HEK293 (cell line): ENCODE data around the gene ITIH2.

Experiments
- CTCF ChIA-PET: fragments of 350-600 bp; formaldehyde crosslinking; extraction: SDS; loops from one replicate; lab custom pipeline; 2021; ENCODE audit warnings: antibody characterized with exemption; lab: Yijun Ruan, JAX
- POLR2A ChIA-PET: fragments of 300-600 bp; formaldehyde crosslinking; extraction: SDS; loops from one replicate; lab custom pipeline; 2020; ENCODE audit warnings: antibody characterized with exemption, inconsistent platforms; lab: Yijun Ruan, JAX
- H3K27ac ChIP-seq: fragments of 200-500 bp; sonication (Bioruptor generic); 2 replicates; pipeline ENCODE4 v1.5.1; 2014; ENCODE audit warnings: low read depth, low read length, control low read depth, inconsistent platforms; ENCODE audit errors: extremely low read depth
- H3K36me3 ChIP-seq, 2 experiments: fragments of 200-500 bp in 1 of 2; sonication (Bioruptor generic) in 1 of 2; 1 replicate in 1 of 2; 2 replicates in 1 of 2; pipeline ENCODE4 v1.5.1; 2014 to 2017; ENCODE audit warnings: inconsistent platforms in 2 of 2, low read length in 2 of 2; ENCODE audit not compliant: control insufficient read depth in 2 of 2, insufficient read depth in 1 of 2
- H3K4me1 ChIP-seq: fragments of 200-500 bp; sonication (Bioruptor generic); 2 replicates; pipeline ENCODE4 v1.5.1; 2014; ENCODE audit warnings: mild to moderate bottlenecking, low read length, inconsistent platforms; ENCODE audit not compliant: control insufficient read depth, insufficient read depth
- H3K4me3 ChIP-seq: 2 replicates; pipeline ENCODE4 v1.5.1; 2011; ENCODE audit warnings: low read depth, mild to moderate bottlenecking, control low read depth, low read length, moderate library complexity
- H3K9me3 ChIP-seq: fragments of 200-500 bp; sonication (Bioruptor generic); 2 replicates; pipeline ENCODE4 v1.5.1; 2014; ENCODE audit warnings: low read depth, low read length, inconsistent platforms; ENCODE audit not compliant: control insufficient read depth, insufficient read depth
- BCL6B ChIP-seq: fragments of 450-650 bp; formaldehyde crosslinking; IDR thresholded peaks from 2 replicates; pipeline ENCODE4 v1.5.1; 2017; ENCODE audit warnings: missing biosample characterization, missing genetic modification characterization
- CTCF ChIP-seq: fragments of 450-650 bp; formaldehyde crosslinking; IDR thresholded peaks from 2 replicates; pipeline ENCODE4 v1.5.1; 2016; ENCODE audit warnings: missing biosample characterization, missing genetic modification characterization
- EGR2 ChIP-seq: fragments of 450-650 bp; formaldehyde crosslinking; IDR thresholded peaks from 2 replicates; pipeline ENCODE4 v1.5.1; 2016; ENCODE audit warnings: low read depth, missing biosample characterization, missing genetic modification characterization
- PRDM10 ChIP-seq: fragments of 450-650 bp; formaldehyde crosslinking; IDR thresholded peaks from 2 replicates; pipeline ENCODE4 v1.5.1; 2016; ENCODE audit warnings: missing biosample characterization, missing genetic modification characterization
- SP3 ChIP-seq: fragments of 450-650 bp; formaldehyde crosslinking; IDR thresholded peaks from 2 replicates; pipeline ENCODE4 v1.5.1; 2016; ENCODE audit warnings: missing biosample characterization, missing genetic modification characterization
- WT1 ChIP-seq: fragments of 450-650 bp; formaldehyde crosslinking; IDR thresholded peaks from 2 replicates; pipeline ENCODE4 v1.5.1; 2016; ENCODE audit warnings: missing biosample characterization, missing genetic modification characterization
- ZBTB17 ChIP-seq: fragments of 450-650 bp; formaldehyde crosslinking; IDR thresholded peaks from 2 replicates; pipeline ENCODE4 v1.5.1; 2016; ENCODE audit warnings: missing biosample characterization, missing genetic modification characterization
- ZNF133 ChIP-seq: fragments of 450-650 bp; formaldehyde crosslinking; IDR thresholded peaks from 2 replicates; pipeline ENCODE4 v1.5.1; 2016; ENCODE audit warnings: missing biosample characterization, missing genetic modification characterization
- ZNF157 ChIP-seq: fragments of 450-650 bp; formaldehyde crosslinking; IDR thresholded peaks from 2 replicates; pipeline ENCODE4 v1.5.1; 2016; ENCODE audit warnings: missing biosample characterization, missing genetic modification characterization
- ZNF169 ChIP-seq: fragments of 450-650 bp; formaldehyde crosslinking; IDR thresholded peaks from 2 replicates; pipeline ENCODE4 v1.5.1; 2016; ENCODE audit warnings: missing biosample characterization, missing genetic modification characterization
- ZNF202 ChIP-seq: fragments of 450-650 bp; formaldehyde crosslinking; IDR thresholded peaks from 2 replicates; pipeline ENCODE4 v1.5.1; 2016; ENCODE audit warnings: missing biosample characterization, missing genetic modification characterization, borderline replicate concordance
- ZNF362 ChIP-seq: fragments of 450-650 bp; formaldehyde crosslinking; IDR thresholded peaks from 2 replicates; pipeline ENCODE4 v1.5.1; 2016; ENCODE audit warnings: missing biosample characterization, missing genetic modification characterization
- ZNF449 ChIP-seq: fragments of 450-650 bp; formaldehyde crosslinking; IDR thresholded peaks from 2 replicates; pipeline ENCODE4 v1.5.1; 2017; ENCODE audit warnings: missing biosample characterization, mild to moderate bottlenecking, missing genetic modification characterization, moderate library complexity
- ZNF555 ChIP-seq: fragments of 450-650 bp; formaldehyde crosslinking; conservative IDR thresholded peaks from 2 replicates; pipeline ENCODE4 v1.5.1; 2017; ENCODE audit warnings: missing biosample characterization, mild to moderate bottlenecking, missing genetic modification characterization, inconsistent platforms

The ITIH2 gene

GRCh38 chr10:7705341-7705740, 2.2 kb downstream of the ITIH2 start (continued):
- TF ChIP-seq ZBTB17 (tag by site-specific recombination) (no peak), ZNF555 (tag by site-specific recombination) (no peak), BCL6B (tag by site-specific recombination) (no peak), ZNF449 (tag by site-specific recombination) (no peak), SP3 (tag by site-specific recombination) (no peak), CTCF (tag by site-specific recombination) (no peak), PRDM10 (tag by site-specific recombination) (no peak)

- Histone ChIP-seq H3K4me3 (no peak overlapping the region), H3K4me1 (no peaks in the 10 kb centered on the region), H3K36me3 (no peaks in the 10 kb centered on the region), H3K27ac (no peak overlapping the region), H3K9me3 (no peaks in the 10 kb centered on the region)
- ChIA-PET POLR2A (interaction anchor here (0.6 kb wide), 1 partner anchor 32 kb away, joined by 3 read pairs; no protein-coding TSS in a partner anchor), CTCF (interaction anchor here (1.5 kb wide), 1 partner anchor 177 kb away, joined by 4 read pairs; no protein-coding TSS in a partner anchor)
- no peak for TF ChIP-seq WT1 (tag by site-specific recombination)
- no peak for TF ChIP-seq ZNF157 (tag by site-specific recombination)
- TF ChIP-seq EGR2 (tag by site-specific recombination) = no peak
- TF ChIP-seq ZNF202 (tag by site-specific recombination) = no peak
Measured at GRCh38 chr10:7706534-7707073, 3.5 kb downstream of the ITIH2 start.

- ChIA-PET POLR2A (interaction anchor here (0.6 kb wide), 1 partner anchor 32 kb away, joined by 3 read pairs; no protein-coding TSS in a partner anchor), CTCF (interaction anchor here (1.5 to 2.3 kb wide), 3 partner anchors 20 to 182 kb away, joined by 4 to 10 read pairs (median 4); no protein-coding TSS in a partner anchor)
- no peaks in the 10 kb centered on the region for H3K36me3 ChIP-seq
- no peaks in the 10 kb centered on the region for H3K9me3 ChIP-seq
- TF ChIP-seq ZNF362 (tag by site-specific recombination) (no peak), ZNF169 (no peak), ZNF133 (tag by site-specific recombination) (no peak)
- TF ChIP-seq, all 188 proteins: peak for 0
- Histone ChIP-seq H3K4me1 (no peaks in the 10 kb centered on the region), H3K27ac (no peak overlapping the region), H3K4me3 (no peak overlapping the region)
Measured at GRCh38 chr10:7707102-7707501, 4.0 kb downstream of the ITIH2 start.
